Right atrium auricular region (tissue), 2 donors: ENCODE results near the gene C6orf89. TPM values are rescaled to one million over a fixed set of nuclear protein-coding genes. Genes with fewer than 3 reads are reported as not detected.

Experiments used
- DNase-seq: peaks from one replicate; pipeline ENCODE4 v3.0.0-alpha.2; 2019; ENCODE audit warnings: low spot score
- H3K27ac ChIP-seq, 2 donors: fragments of 200-600 bp; sonication (generic); 1 replicate in 1 of 2; 2 replicates in 1 of 2; pipeline ENCODE4 v1.5.1; 2016 to 2019
- H3K27me3 ChIP-seq, 2 donors: fragments of 200-600 bp; sonication (generic); one replicate each; pipeline versions ENCODE4 v1.5.1 to v1.6.0; 2017 to 2019
- H3K36me3 ChIP-seq: fragments of 200-600 bp; sonication (generic); one replicate; pipeline ENCODE4 v1.5.1; 2016
- H3K4me1 ChIP-seq, 2 donors: fragments of 200-600 bp; sonication (generic); one replicate each; pipeline versions ENCODE4 v1.5.1 to v1.6.0; 2017 to 2019
- H3K4me3 ChIP-seq, 2 donors: fragments of 200-600 bp; sonication (generic); 1 replicate in 1 of 2; 2 replicates in 1 of 2; pipeline ENCODE4 v1.5.1; 2017 to 2019; ENCODE audit warnings: mild to moderate bottlenecking in 1 of 2, moderate library complexity in 1 of 2
- H3K9me3 ChIP-seq, 2 donors: fragments of 200-600 bp; sonication (generic); one replicate each; pipeline ENCODE4 v1.5.1; 2019
- CTCF ChIP-seq, 2 donors: fragments of 200-600 bp; sonication (generic); IDR thresholded peaks; one replicate each; pipeline ENCODE4 v1.5.1; 2019; ENCODE audit warnings: antibody characterized with exemption in 2 of 2
- total RNA-seq, 2 donors: library from RNA; depleted of rRNA; stranded (reverse); fragments of >200 nt; gene quantifications; one replicate each; pipeline ENCODE4 v1.1.0, GENCODE V29; 2016

Gene C6orf89
- total RNA-seq, 2 donors from 2014 or later = 55.0 to 59.5 TPM

DNA sequence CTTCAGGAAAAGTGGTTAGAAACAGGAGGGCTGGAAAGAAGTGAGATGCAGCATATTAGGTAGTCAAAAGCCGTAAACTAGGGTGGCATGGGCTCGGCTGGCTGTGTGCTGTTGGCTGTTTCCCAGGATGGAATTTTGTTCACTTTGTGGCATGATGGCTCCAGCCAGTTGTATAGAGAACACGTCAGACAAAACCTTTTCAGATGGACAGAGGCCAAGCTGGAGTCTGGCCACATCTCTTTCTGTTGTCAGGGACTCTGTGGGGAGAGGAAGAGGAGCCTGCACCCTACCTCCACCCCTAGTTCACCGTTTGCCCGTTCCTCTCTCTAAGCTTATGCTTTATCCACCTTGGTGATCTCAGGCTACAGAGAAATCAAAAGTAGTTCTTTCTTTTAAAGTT is 22.0 kb downstream of the C6orf89 start:
- Histone ChIP-seq H3K4me3 (no peak overlapping the region), H3K36me3 (peaks cover 28% of the 10 kb centered on the region), H3K4me1 (peaks cover 0 to 42% of the 10 kb centered on the region in 2 donors), H3K9me3 (no peaks in the 10 kb centered on the region), H3K27ac (peak overlapping the region; percentile 65 to 73), H3K27me3 (no peaks in the 10 kb centered on the region)
- TF ChIP-seq CTCF (IDR thresholded peaks at IDR 0.05) = no peak
- DNase-seq = no peak

- Histone ChIP-seq H3K27me3 (no peaks in the 10 kb centered on the region), H3K36me3 (peaks cover 24% of the 10 kb centered on the region), H3K4me1 (peaks cover 0 to 42% of the 10 kb centered on the region in 2 donors), H3K27ac (peak overlapping the region; percentile 65 to 73), H3K4me3 (no peak overlapping the region), H3K9me3 (no peaks in the 10 kb centered on the region)
- DNase-seq = no peak
- no peak for TF ChIP-seq CTCF (IDR thresholded peaks at IDR 0.05)
Observed at GRCh38 chr6:36908747-36909146, 23.0 kb downstream of the C6orf89 start.

DNA sequence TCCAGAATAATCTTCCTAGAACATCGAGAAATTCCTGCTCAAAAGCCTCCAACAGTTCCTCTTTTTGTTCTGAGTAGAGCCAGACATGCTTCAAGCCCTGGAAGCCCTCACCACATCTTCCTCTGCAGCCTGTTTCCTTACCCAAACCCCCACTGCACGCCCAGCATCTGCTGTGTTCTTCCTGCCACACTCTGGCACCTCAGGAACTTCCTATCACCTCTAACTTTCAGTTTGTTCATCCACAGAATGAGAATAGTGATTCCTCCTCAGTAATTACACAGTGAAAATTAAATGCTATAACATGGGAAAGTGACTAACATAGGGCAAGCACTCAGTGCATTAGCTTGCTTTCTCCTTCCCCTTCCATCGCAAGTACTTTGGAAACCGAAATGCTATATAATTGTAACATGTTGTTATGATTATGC is 26.3 kb downstream of the C6orf89 start:
- H3K4me1 ChIP-seq = peaks cover 0 to 27% of the 10 kb centered on the region in 2 donors
- H3K9me3 ChIP-seq = no peaks in the 10 kb centered on the region
- H3K27ac ChIP-seq = no peak overlapping the region
- peaks cover 44% of the 10 kb centered on the region for H3K36me3 ChIP-seq
- H3K4me3 ChIP-seq = no peak overlapping the region
- H3K27me3 ChIP-seq = no peaks in the 10 kb centered on the region
- no peak for TF ChIP-seq CTCF (IDR thresholded peaks at IDR 0.05)
- no peak for DNase-seq

GRCh38 chr6:36912586-36912985 is 26.8 kb downstream of the C6orf89 start:
- H3K36me3 ChIP-seq = peaks cover 49% of the 10 kb centered on the region
- no peak for DNase-seq
- no peaks in the 10 kb centered on the region for H3K27me3 ChIP-seq
- H3K4me1 ChIP-seq = peaks cover 0 to 27% of the 10 kb centered on the region in 2 donors
- no peak overlapping the region for H3K27ac ChIP-seq
- H3K9me3 ChIP-seq = no peaks in the 10 kb centered on the region
- no peak for TF ChIP-seq CTCF (IDR thresholded peaks at IDR 0.05)
- H3K4me3 ChIP-seq = no peak overlapping the region

DNA sequence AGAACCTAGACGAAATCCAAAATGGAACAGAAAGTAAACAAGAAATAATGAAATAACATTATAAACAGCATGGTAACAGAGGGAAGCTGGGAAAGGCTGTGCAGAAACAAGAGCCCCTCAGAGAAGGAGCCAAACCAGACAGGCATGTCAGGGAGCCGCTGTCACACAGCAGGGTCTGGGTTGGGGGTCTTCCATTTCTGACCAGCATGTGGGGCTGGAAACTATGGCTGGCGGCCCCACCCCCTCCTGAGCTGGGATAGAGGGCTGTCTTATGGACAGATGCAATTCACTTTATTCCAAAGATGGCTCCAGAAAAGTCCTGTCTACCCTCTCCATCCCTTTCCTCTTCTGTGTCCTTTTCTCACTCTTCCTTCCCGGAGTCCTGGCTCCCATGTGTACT is 27.3 kb downstream of the C6orf89 start:
- Histone ChIP-seq H3K36me3 (peaks cover 51% of the 10 kb centered on the region), H3K27me3 (no peaks in the 10 kb centered on the region), H3K4me3 (no peak overlapping the region), H3K27ac (no peak overlapping the region), H3K4me1 (peaks cover 0 to 25% of the 10 kb centered on the region in 2 donors), H3K9me3 (no peaks in the 10 kb centered on the region)
- DNase-seq = no peak
- TF ChIP-seq CTCF (IDR thresholded peaks at IDR 0.05) = no peak

GRCh38 chr6:36914227-36914794 is 28.6 kb downstream of the C6orf89 start:
- TF ChIP-seq CTCF (IDR thresholded peaks at IDR 0.05) = peak in 1 of 2 donors; percentile 40
- Histone ChIP-seq H3K27me3 (no peaks in the 10 kb centered on the region), H3K27ac (no peak overlapping the region), H3K36me3 (peaks cover 57% of the 10 kb centered on the region), H3K4me3 (no peak overlapping the region), H3K4me1 (peaks cover 3 to 28% of the 10 kb centered on the region in 2 donors), H3K9me3 (no peaks in the 10 kb centered on the region)
- no peak for DNase-seq
